Lower leg skin (tissue), 3 donors: ENCODE data around the gene ELOB.

Experiments
- POLR2A ChIP-seq, 2 donors: fragments of 450-650 bp; IDR thresholded peaks; one replicate each; pipeline ENCODE4 v1.6.1; 2016 to 2017; ENCODE audit warnings: antibody characterized with exemption in 2 of 2, mild to moderate bottlenecking in 1 of 2, moderate library complexity in 1 of 2
- TF ChIP-seq, protein P1 (sequence below), 3 donors: fragments of 450-650 bp; IDR thresholded peaks; one replicate each; pipeline ENCODE4 v1.5.1; 2016; ENCODE audit warnings: antibody characterized with exemption in 3 of 3, mild to moderate bottlenecking in 3 of 3, moderate library complexity in 2 of 3

DNA sequence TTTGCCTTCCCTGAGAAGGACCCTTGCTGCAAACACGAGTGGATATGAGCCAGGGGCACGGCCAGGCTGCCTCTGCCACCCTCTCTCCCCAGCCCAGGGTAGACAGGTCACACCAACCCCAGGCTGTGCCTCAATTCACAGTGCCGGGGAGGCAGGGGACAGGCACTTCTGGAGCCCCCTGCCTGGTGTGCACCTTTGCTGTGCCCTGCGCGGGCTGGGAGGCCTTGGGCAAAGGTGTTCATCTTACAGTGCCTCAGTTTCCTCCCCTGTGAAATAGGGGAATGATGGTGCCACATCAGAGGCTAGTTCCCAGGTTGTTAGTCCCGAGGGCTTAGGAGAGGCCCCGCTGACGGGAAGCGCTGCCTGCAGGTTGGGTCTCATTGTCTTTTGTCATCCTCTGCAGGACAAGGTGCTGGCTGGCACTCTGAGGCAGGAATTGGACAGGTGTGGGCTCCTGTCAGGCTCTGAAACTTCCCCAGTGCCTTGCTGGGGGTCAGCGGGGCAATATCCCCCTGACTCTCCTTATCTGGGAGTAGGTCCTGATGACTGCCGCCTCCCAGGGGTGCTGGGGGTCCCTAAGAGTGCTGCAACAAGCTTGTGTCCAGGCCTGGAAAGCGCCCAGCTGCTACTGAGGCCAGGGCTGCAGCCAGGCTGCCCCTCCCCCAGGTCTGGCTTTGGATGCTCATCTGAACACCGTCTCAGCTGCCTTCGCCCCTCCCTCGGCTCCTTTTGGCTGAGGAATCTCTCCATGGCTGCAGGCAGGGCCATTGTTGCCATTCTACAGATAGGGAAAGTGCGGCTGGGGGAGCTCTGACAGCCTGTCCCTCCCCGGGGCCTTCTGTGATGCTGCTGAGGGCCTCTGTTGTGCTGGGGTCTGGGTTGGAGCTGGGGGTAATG lies 43.1 kb upstream of the ELOB start:
- TF ChIP-seq, protein P1, sequence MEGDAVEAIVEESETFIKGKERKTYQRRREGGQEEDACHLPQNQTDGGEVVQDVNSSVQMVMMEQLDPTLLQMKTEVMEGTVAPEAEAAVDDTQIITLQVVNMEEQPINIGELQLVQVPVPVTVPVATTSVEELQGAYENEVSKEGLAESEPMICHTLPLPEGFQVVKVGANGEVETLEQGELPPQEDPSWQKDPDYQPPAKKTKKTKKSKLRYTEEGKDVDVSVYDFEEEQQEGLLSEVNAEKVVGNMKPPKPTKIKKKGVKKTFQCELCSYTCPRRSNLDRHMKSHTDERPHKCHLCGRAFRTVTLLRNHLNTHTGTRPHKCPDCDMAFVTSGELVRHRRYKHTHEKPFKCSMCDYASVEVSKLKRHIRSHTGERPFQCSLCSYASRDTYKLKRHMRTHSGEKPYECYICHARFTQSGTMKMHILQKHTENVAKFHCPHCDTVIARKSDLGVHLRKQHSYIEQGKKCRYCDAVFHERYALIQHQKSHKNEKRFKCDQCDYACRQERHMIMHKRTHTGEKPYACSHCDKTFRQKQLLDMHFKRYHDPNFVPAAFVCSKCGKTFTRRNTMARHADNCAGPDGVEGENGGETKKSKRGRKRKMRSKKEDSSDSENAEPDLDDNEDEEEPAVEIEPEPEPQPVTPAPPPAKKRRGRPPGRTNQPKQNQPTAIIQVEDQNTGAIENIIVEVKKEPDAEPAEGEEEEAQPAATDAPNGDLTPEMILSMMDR (IDR thresholded peaks at IDR 0.05): no peak
- TF ChIP-seq POLR2A (IDR thresholded peaks at IDR 0.05): no peak
